Gastrocnemius medialis (tissue), 4 donors: Measurements from ENCODE around the gene GPAT3.
"Not testable (repeated sequence)": the region's sequence is repeated elsewhere in the genome, so short reads cannot be mapped to it uniquely, and the experiment has no call there.

Experiments
- CTCF ChIP-seq, 5 experiments: fragments of 450-650 bp in 3 of 5; fragments of 200-600 bp in 2 of 5; sonication (generic) in 2 of 5; IDR thresholded peaks in 4 of 5; conservative IDR thresholded peaks in 1 of 5; 1 replicate in 4 of 5; 2 replicates in 1 of 5; pipeline ENCODE4 v1.5.1; 2016 to 2019; ENCODE audit warnings: antibody characterized with exemption in 5 of 5, mild to moderate bottlenecking in 3 of 5, moderate library complexity in 3 of 5
- POLR2A ChIP-seq, 2 donors: fragments of 450-650 bp; IDR thresholded peaks; one replicate each; pipeline ENCODE4 v1.6.1; 2017; ENCODE audit warnings: antibody characterized with exemption in 2 of 2, mild to moderate bottlenecking in 2 of 2, moderate library complexity in 2 of 2

- TF ChIP-seq CTCF (IDR thresholded peaks at IDR 0.05 in 4 of 5, conservative IDR thresholded peaks at IDR 0.05 in 1 of 5); POLR2A (IDR thresholded peaks at IDR 0.05): not testable (repeated sequence)
Measured at GRCh38 chr4:83496085-83496917, 39.6 kb upstream of the GPAT3 start.
